ENCODE results near the gene ZNRD2. TPM values are rescaled to one million over a fixed set of nuclear protein-coding genes. Genes with fewer than 3 reads are reported as not detected.

The ZNRD2 gene
- total and polyA plus RNA-seq, 4 experiments from 2014 or later: 24.6 to 74.9 (median 48.8) TPM

- Mint-ChIP-seq H3K9me3 (no peaks in the 10 kb centered on the region), H3K4me1 (peaks cover 7 to 30% (median 10%) of the 10 kb centered on the region in 4 donors), H3K36me3 (peaks cover 3 to 25% of the 10 kb centered on the region in 2 donors), H3K27me3 (no peaks in the 10 kb centered on the region), H3K27ac (peak within 1 kb of the TSS in 5 of 7 donors; percentile 15 to 93 (median 77)), H3K4me3 (peak within 1 kb of the TSS in 4 of 8 donors; percentile 21 to 43 (median 40))
- no peak for DNase-seq
- peaks cover 18% of the 10 kb centered on the region for H3K36me3 ChIP-seq (ENCODE audit: insufficient read depth, low read length)
- H3K9me3 ChIP-seq (ENCODE audit: control insufficient read depth in 1 of 2, low read length in 2 of 2): no peaks in the 10 kb centered on the region
- H3K4me1 ChIP-seq (ENCODE audit: insufficient read depth, low read length): peaks cover 27% of the 10 kb centered on the region
- ChIA-PET CTCF (ENCODE audit: partially characterized antibody) (interaction anchor here (0.9 to 5.1 kb wide), 3 partner anchors 9 to 55 kb away, joined by 3 to 57 read pairs (median 4); no protein-coding TSS in a partner anchor), POLR2A (ENCODE audit: partially characterized antibody) (interaction anchor here (0.8 to 6.0 kb wide), 8 partner anchors 8 to 91 kb away, joined by 3 to 79 read pairs (median 4); partner anchors contain the start of genes EHBP1L1, MAP3K11 and PCNX3)
- intact Hi-C loops (cut with micrococcal nuclease): no loop called here
- no peak within 1 kb of the TSS for H3K4me3 ChIP-seq (ENCODE audit: low read length in 2 of 2)
- no peaks in the 10 kb centered on the region for H3K27me3 ChIP-seq (ENCODE audit: insufficient read depth, low read length)
- no peak within 1 kb of the TSS for H3K27ac ChIP-seq (ENCODE audit: low read depth, low read length)
Measured at GRCh38 chr11:65595543-65596281, 25.4 kb downstream of the ZNRD2 start, which contains the start of gene KCNK7. KCNK7 (minus strand) TSS chr11:65595800; CDS start chr11:65595772, 28 bp downstream.

- intact Hi-C loops (cut with micrococcal nuclease): no loop called here
- H3K4me3 Mint-ChIP-seq: no peak overlapping the region
- ChIA-PET CTCF (ENCODE audit: partially characterized antibody) (interaction anchor here (1.3 to 5.1 kb wide), 3 partner anchors 9 to 56 kb away, joined by 3 to 57 read pairs (median 4); no protein-coding TSS in a partner anchor), POLR2A (ENCODE audit: partially characterized antibody) (interaction anchor here (1.1 to 6.0 kb wide), 4 partner anchors 17 to 92 kb away, joined by 3 to 79 read pairs (median 12); partner anchors contain the start of genes EHBP1L1, MAP3K11 and PCNX3)
- Histone ChIP-seq H3K27ac (ENCODE audit: low read depth, low read length) (no peak overlapping the region), H3K27me3 (ENCODE audit: insufficient read depth, low read length) (no peaks in the 10 kb centered on the region), H3K36me3 (ENCODE audit: insufficient read depth, low read length) (peaks cover 15% of the 10 kb centered on the region), H3K9me3 (ENCODE audit: control insufficient read depth in 1 of 2, low read length in 2 of 2) (no peaks in the 10 kb centered on the region), H3K4me1 (ENCODE audit: insufficient read depth, low read length) (peaks cover 27% of the 10 kb centered on the region), H3K4me3 (ENCODE audit: low read length in 2 of 2) (no peak overlapping the region)
- no peak for DNase-seq
- H3K27ac Mint-ChIP-seq: peak overlapping the region in 1 of 7 donors; percentile 15
- H3K27me3 Mint-ChIP-seq: no peaks in the 10 kb centered on the region
- H3K36me3 Mint-ChIP-seq: peaks cover 0 to 27% of the 10 kb centered on the region in 2 donors
- peaks cover 9 to 30% (median 10%) of the 10 kb centered on the region in 4 donors for H3K4me1 Mint-ChIP-seq
- H3K9me3 Mint-ChIP-seq: no peaks in the 10 kb centered on the region
Measured at GRCh38 chr11:65596520-65596919, 26.2 kb downstream of the ZNRD2 start.

- intact Hi-C loops (cut with micrococcal nuclease): no loop called here
- POLR2A ChIA-PET (ENCODE audit: partially characterized antibody): interaction anchor here (0.7 to 6.0 kb wide), 7 partner anchors 9 to 71 kb away, joined by 3 to 79 read pairs (median 3); partner anchors contain the start of genes EHBP1L1 and FAM89B
- peaks cover 9 to 30% (median 10%) of the 10 kb centered on the region in 4 donors for H3K4me1 Mint-ChIP-seq
Measured at GRCh38 chr11:65598258-65598699, 28.0 kb downstream of the ZNRD2 start.

GRCh38 chr11:65599216-65599954 is 29.1 kb downstream of the ZNRD2 start:
- H3K9me3 Mint-ChIP-seq: no peaks in the 10 kb centered on the region

More at GRCh38 chr11:65598258-65598699, 28.0 kb downstream of the ZNRD2 start:
- Mint-ChIP-seq H3K27me3 (no peaks in the 10 kb centered on the region), H3K27ac (no peak overlapping the region), H3K9me3 (no peaks in the 10 kb centered on the region), H3K4me3 (no peak overlapping the region), H3K36me3 (peaks cover 1 to 29% of the 10 kb centered on the region in 2 donors)
- no peak for DNase-seq
- H3K9me3 ChIP-seq (ENCODE audit: control insufficient read depth in 1 of 2, low read length in 2 of 2): no peaks in the 10 kb centered on the region
- H3K4me3 ChIP-seq (ENCODE audit: low read length in 2 of 2): no peak overlapping the region
- CTCF ChIA-PET (ENCODE audit: partially characterized antibody): interaction anchor here (1.1 to 1.4 kb wide), 2 partner anchors 10 to 69 kb away, joined by 3 to 4 read pairs; no protein-coding TSS in a partner anchor
- no peak overlapping the region for H3K27ac ChIP-seq (ENCODE audit: low read depth, low read length)
- H3K27me3 ChIP-seq (ENCODE audit: insufficient read depth, low read length): no peaks in the 10 kb centered on the region
- peaks cover 27% of the 10 kb centered on the region for H3K4me1 ChIP-seq (ENCODE audit: insufficient read depth, low read length)
- H3K36me3 ChIP-seq (ENCODE audit: insufficient read depth, low read length): peaks cover 15% of the 10 kb centered on the region

GRCh38 chr11:65599955-65600246 is 29.6 kb downstream of the ZNRD2 start:
- ChIA-PET CTCF (ENCODE audit: partially characterized antibody) (no interaction called here), POLR2A (ENCODE audit: partially characterized antibody) (no interaction called here)
- Histone ChIP-seq H3K9me3 (ENCODE audit: control insufficient read depth in 1 of 2, low read length in 2 of 2) (no peaks in the 10 kb centered on the region), H3K4me1 (ENCODE audit: insufficient read depth, low read length) (peaks cover 13% of the 10 kb centered on the region), H3K27me3 (ENCODE audit: insufficient read depth, low read length) (no peaks in the 10 kb centered on the region), H3K4me3 (ENCODE audit: low read length in 2 of 2) (no peak overlapping the region), H3K36me3 (ENCODE audit: insufficient read depth, low read length) (peaks cover 22% of the 10 kb centered on the region), H3K27ac (ENCODE audit: low read depth, low read length) (no peak overlapping the region)
- Mint-ChIP-seq H3K4me1 (peaks cover 8 to 17% (median 9%) of the 10 kb centered on the region in 4 donors), H3K36me3 (peaks cover 7 to 42% of the 10 kb centered on the region in 2 donors), H3K4me3 (no peak overlapping the region), H3K27me3 (no peaks in the 10 kb centered on the region), H3K9me3 (no peaks in the 10 kb centered on the region), H3K27ac (no peak overlapping the region)
- DNase-seq: no peak
- intact Hi-C loops (cut with micrococcal nuclease): no loop called here

More at GRCh38 chr11:65599216-65599954, 29.1 kb downstream of the ZNRD2 start:
- Mint-ChIP-seq H3K4me3 (no peak overlapping the region), H3K4me1 (peaks cover 9 to 22% (median 10%) of the 10 kb centered on the region in 4 donors), H3K36me3 (peaks cover 7 to 37% of the 10 kb centered on the region in 2 donors), H3K27me3 (no peaks in the 10 kb centered on the region), H3K27ac (peak overlapping the region in 2 of 7 donors; percentile 57 to 72)
- Histone ChIP-seq H3K27me3 (ENCODE audit: insufficient read depth, low read length) (no peaks in the 10 kb centered on the region), H3K9me3 (ENCODE audit: control insufficient read depth in 1 of 2, low read length in 2 of 2) (no peaks in the 10 kb centered on the region), H3K4me3 (ENCODE audit: low read length in 2 of 2) (no peak overlapping the region), H3K4me1 (ENCODE audit: insufficient read depth, low read length) (peaks cover 17% of the 10 kb centered on the region), H3K36me3 (ENCODE audit: insufficient read depth, low read length) (peaks cover 17% of the 10 kb centered on the region), H3K27ac (ENCODE audit: low read depth, low read length) (no peak overlapping the region)
- ChIA-PET CTCF (ENCODE audit: partially characterized antibody) (interaction anchor here (1.4 kb wide), 1 partner anchor 11 kb away, joined by 4 read pairs; no protein-coding TSS in a partner anchor), POLR2A (ENCODE audit: partially characterized antibody) (interaction anchor here (1.1 to 1.3 kb wide), 2 partner anchors 8 to 11 kb away, joined by 3 read pairs; no protein-coding TSS in a partner anchor)
- intact Hi-C loops (cut with micrococcal nuclease): no loop called here
- no peak for DNase-seq

- no peaks in the 10 kb centered on the region for H3K9me3 Mint-ChIP-seq
- peaks cover 6 to 13% (median 7%) of the 10 kb centered on the region in 4 donors for H3K4me1 Mint-ChIP-seq
- ChIA-PET CTCF (ENCODE audit: partially characterized antibody) (interaction anchor here (0.6 to 3.4 kb wide), 6 partner anchors 9 to 441 kb away, joined by 3 to 22 read pairs (median 3); partner anchors contain the start of gene KCNK7), POLR2A (ENCODE audit: partially characterized antibody) (interaction anchor here (0.8 to 1.3 kb wide), 4 partner anchors 9 to 64 kb away, joined by 3 to 4 read pairs (median 3); partner anchors contain the start of genes EHBP1L1, KCNK7 and PCNX3)
- H3K36me3 ChIP-seq (ENCODE audit: insufficient read depth, low read length): peaks cover 29% of the 10 kb centered on the region
- H3K4me3 Mint-ChIP-seq: no peak overlapping the region
- H3K27ac Mint-ChIP-seq: peak overlapping the region in 1 of 7 donors; percentile 62
- no peak overlapping the region for H3K27ac ChIP-seq (ENCODE audit: low read depth, low read length)
- no peaks in the 10 kb centered on the region for H3K9me3 ChIP-seq (ENCODE audit: control insufficient read depth in 1 of 2, low read length in 2 of 2)
- H3K4me3 ChIP-seq (ENCODE audit: low read length in 2 of 2): no peak overlapping the region
- H3K27me3 Mint-ChIP-seq: no peaks in the 10 kb centered on the region
- no peaks in the 10 kb centered on the region for H3K27me3 ChIP-seq (ENCODE audit: insufficient read depth, low read length)
- H3K36me3 Mint-ChIP-seq: peaks cover 12 to 66% of the 10 kb centered on the region in 2 donors
- H3K4me1 ChIP-seq (ENCODE audit: insufficient read depth, low read length): peaks cover 2% of the 10 kb centered on the region
- DNase-seq: no peak
- intact Hi-C loops (cut with micrococcal nuclease): no loop called here
Measured at GRCh38 chr11:65604258-65604657, 34.0 kb downstream of the ZNRD2 start.
